Panc1 (cell line): ENCODE results near the gene NCKAP1. TPM values are rescaled to one million over a fixed set of nuclear protein-coding genes. Genes with fewer than 3 reads are reported as not detected.

Source experiments
- ATAC-seq: fragments of 200-7000 bp; cut with Tn5 transposase; 2 replicates; pipeline ENCODE4 v1.9.1; 2020; ENCODE audit warnings: mild to moderate bottlenecking, moderate library complexity
- BruUV-seq: library from RNA; stranded (reverse); fragments of 400-500 nt; replicated peaks from 2 replicates; lab custom pipeline; 2021; lab: Mats Ljungman, UMichigan
- CTCF ChIA-PET: fragments of 300-600 bp; sonication (Branson Sonifier 250); formaldehyde crosslinking; loops from one replicate; lab custom pipeline; 2022; ENCODE audit warnings: antibody characterized with exemption; lab: Charles Lee
- POLR2A ChIA-PET: fragments of 300-600 bp; sonication (Branson Sonifier 250); formaldehyde crosslinking; loops from one replicate; lab custom pipeline; 2022; ENCODE audit warnings: antibody characterized with exemption; lab: Charles Lee
- DNase-seq: peaks from one replicate; pipeline ENCODE4 v3.0.0-alpha.2; 2010; ENCODE audit warnings: low read depth, low spot score
- H3K27ac ChIP-seq: 2 replicates; pipeline ENCODE4 v1.5.1; 2011; ENCODE audit warnings: mild to moderate bottlenecking, low read length, inconsistent platforms
- H3K27me3 ChIP-seq: fragments of 200-500 bp; sonication (Bioruptor generic); 2 replicates; pipeline ENCODE4 v1.6.0; 2014; ENCODE audit warnings: low read length, inconsistent platforms; ENCODE audit not compliant: control insufficient read depth, insufficient read depth
- H3K36me3 ChIP-seq: fragments of 200-500 bp; sonication (Bioruptor generic); 2 replicates; pipeline ENCODE4 v1.5.1; 2014; ENCODE audit warnings: inconsistent platforms, mild to moderate bottlenecking, low read length, moderate library complexity; ENCODE audit not compliant: control insufficient read depth, insufficient read depth
- H3K4me1 ChIP-seq: 2 replicates; pipeline ENCODE4 v1.5.1; 2011; ENCODE audit warnings: inconsistent platforms, mild to moderate bottlenecking, low read length, moderate library complexity; ENCODE audit not compliant: control insufficient read depth, insufficient read depth
- H3K4me3 ChIP-seq, 2 experiments: 2 replicates each; pipeline ENCODE4 v1.5.1; 2011 to 2012; ENCODE audit warnings: low read depth in 2 of 2, low read length in 2 of 2, mild to moderate bottlenecking in 2 of 2, inconsistent platforms in 1 of 2, moderate library complexity in 1 of 2
- H3K9me3 ChIP-seq: fragments of 200-500 bp; sonication (Bioruptor generic); 2 replicates; pipeline ENCODE4 v1.5.1; 2014; ENCODE audit warnings: low read depth, mild to moderate bottlenecking, inconsistent platforms, low read length, moderate library complexity; ENCODE audit not compliant: control insufficient read depth, insufficient read depth
- POLR2AphosphoS5 ChIP-seq: IDR thresholded peaks from 2 replicates; pipeline ENCODE4 v1.6.1; 2012; ENCODE audit warnings: mild to moderate bottlenecking, low read depth, low read length, moderate library complexity
- SIN3A ChIP-seq: IDR thresholded peaks from 2 replicates; pipeline ENCODE4 v1.6.1; 2012; ENCODE audit warnings: low read depth, mild to moderate bottlenecking, low read length, moderate library complexity, borderline replicate concordance; ENCODE audit not compliant: insufficient read depth
- TCF7L2 ChIP-seq: IDR thresholded peaks from 2 replicates; pipeline ENCODE4 v1.6.1; 2011; ENCODE audit warnings: mild to moderate bottlenecking, low read depth, low read length, inconsistent platforms
- in situ Hi-C: cut with HindIII; loops from 2 replicates; pipeline ENCODE4 v1.10.0; 2016; ENCODE audit warnings: low sequenced_read_pairs, low pct_unique_long_range_greater_than_20kb
- intact Hi-C: fragments of 100-400 bp; cut with micrococcal nuclease; formaldehyde crosslinking; loops from one replicate; pipeline ENCODE4 v1.10.0; 2022; ENCODE audit not compliant: unreplicated experiment
- total RNA-seq: library from RNA; stranded (reverse); gene quantifications from one replicate; pipeline ENCODE4 v1.2.1, GENCODE V29; 2021; ENCODE audit not compliant: unreplicated experiment
- TF ChIP-seq, protein P1 (sequence below), 2 experiments: IDR thresholded peaks; 2 replicates each; pipeline ENCODE4 v1.6.1; 2011 to 2012; ENCODE audit warnings: low read depth in 2 of 2, control low read depth in 1 of 2, low read length in 1 of 2, mild to moderate bottlenecking in 1 of 2, moderate library complexity in 1 of 2; ENCODE audit not compliant: insufficient read depth in 1 of 2
- TF ChIP-seq, protein P2 (sequence below): fragments of 450-650 bp; IDR thresholded peaks from 2 replicates; pipeline ENCODE4 v1.5.1; 2017; ENCODE audit warnings: mild to moderate bottlenecking

Gene NCKAP1
- total RNA-seq, 1 experiment from 2014 or later = 174 TPM

DNA sequence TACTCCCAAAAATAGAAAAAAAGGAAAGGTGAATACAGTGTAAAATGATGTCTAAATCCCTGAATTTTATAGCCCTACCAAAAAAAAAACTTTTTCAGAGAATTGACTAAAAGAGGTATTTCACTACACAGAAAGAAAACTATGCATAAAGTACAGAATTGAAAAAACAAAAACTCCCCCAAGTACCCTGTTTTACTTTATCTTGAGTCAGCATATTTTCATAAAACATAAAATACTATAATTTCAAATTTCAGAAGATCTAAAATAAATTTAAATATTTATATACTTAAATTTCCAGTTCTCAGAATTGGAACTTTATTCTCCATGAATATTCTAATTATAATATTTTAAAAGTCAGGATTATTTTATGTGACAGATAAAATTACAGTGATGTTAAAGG is 10.1 kb downstream of the NCKAP1 start:
- ATAC-seq (no peak), DNase-seq (no peak)
- Histone ChIP-seq H3K36me3 (peaks cover 5% of the 10 kb centered on the region; the same call in 1 of the 2 replicates), H3K27me3 (no peaks in the 10 kb centered on the region), H3K4me3 (no peak overlapping the region), H3K4me1 (peaks cover 39% of the 10 kb centered on the region; the same call in 1 of the 2 replicates), H3K9me3 (no peaks in the 10 kb centered on the region), H3K27ac (no peak overlapping the region)
- TF ChIP-seq POLR2AphosphoS5 = no peak
- TF ChIP-seq SIN3A = no peak
- TF ChIP-seq, protein P1, sequence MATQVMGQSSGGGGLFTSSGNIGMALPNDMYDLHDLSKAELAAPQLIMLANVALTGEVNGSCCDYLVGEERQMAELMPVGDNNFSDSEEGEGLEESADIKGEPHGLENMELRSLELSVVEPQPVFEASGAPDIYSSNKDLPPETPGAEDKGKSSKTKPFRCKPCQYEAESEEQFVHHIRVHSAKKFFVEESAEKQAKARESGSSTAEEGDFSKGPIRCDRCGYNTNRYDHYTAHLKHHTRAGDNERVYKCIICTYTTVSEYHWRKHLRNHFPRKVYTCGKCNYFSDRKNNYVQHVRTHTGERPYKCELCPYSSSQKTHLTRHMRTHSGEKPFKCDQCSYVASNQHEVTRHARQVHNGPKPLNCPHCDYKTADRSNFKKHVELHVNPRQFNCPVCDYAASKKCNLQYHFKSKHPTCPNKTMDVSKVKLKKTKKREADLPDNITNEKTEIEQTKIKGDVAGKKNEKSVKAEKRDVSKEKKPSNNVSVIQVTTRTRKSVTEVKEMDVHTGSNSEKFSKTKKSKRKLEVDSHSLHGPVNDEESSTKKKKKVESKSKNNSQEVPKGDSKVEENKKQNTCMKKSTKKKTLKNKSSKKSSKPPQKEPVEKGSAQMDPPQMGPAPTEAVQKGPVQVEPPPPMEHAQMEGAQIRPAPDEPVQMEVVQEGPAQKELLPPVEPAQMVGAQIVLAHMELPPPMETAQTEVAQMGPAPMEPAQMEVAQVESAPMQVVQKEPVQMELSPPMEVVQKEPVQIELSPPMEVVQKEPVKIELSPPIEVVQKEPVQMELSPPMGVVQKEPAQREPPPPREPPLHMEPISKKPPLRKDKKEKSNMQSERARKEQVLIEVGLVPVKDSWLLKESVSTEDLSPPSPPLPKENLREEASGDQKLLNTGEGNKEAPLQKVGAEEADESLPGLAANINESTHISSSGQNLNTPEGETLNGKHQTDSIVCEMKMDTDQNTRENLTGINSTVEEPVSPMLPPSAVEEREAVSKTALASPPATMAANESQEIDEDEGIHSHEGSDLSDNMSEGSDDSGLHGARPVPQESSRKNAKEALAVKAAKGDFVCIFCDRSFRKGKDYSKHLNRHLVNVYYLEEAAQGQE (IDR thresholded peaks at IDR 0.05; ENCODE audit: insufficient read depth in 1 of 2, low read depth in 2 of 2, low read length in 1 of 2) = no peak
- TF ChIP-seq, protein P2, sequence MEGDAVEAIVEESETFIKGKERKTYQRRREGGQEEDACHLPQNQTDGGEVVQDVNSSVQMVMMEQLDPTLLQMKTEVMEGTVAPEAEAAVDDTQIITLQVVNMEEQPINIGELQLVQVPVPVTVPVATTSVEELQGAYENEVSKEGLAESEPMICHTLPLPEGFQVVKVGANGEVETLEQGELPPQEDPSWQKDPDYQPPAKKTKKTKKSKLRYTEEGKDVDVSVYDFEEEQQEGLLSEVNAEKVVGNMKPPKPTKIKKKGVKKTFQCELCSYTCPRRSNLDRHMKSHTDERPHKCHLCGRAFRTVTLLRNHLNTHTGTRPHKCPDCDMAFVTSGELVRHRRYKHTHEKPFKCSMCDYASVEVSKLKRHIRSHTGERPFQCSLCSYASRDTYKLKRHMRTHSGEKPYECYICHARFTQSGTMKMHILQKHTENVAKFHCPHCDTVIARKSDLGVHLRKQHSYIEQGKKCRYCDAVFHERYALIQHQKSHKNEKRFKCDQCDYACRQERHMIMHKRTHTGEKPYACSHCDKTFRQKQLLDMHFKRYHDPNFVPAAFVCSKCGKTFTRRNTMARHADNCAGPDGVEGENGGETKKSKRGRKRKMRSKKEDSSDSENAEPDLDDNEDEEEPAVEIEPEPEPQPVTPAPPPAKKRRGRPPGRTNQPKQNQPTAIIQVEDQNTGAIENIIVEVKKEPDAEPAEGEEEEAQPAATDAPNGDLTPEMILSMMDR = no peak
- TF ChIP-seq TCF7L2 = no peak
- intact Hi-C loops (no loop called here), in situ Hi-C loops (no loop called here)
- BruUV-seq = no TSS peak
- CTCF ChIA-PET = no interaction called here
- POLR2A ChIA-PET = no interaction called here

DNA sequence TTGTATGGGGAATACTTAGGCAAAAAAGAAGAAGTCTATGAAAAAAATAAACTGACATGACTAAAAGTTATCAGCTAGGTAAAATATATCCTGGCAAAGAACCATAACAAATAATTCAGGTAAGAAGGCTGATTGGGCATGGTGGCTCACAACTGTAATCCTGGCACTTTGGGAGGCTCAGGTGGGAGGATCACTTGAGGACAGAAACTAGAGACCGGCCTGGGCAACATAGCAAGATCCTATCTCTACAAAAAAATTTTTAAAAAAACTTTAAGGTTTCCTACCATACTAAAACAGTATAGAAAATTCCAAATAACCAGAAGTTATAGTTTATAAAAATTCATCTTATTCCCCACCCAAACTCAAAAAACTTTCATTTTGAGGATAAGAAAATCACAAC is 10.8 kb downstream of the NCKAP1 start:
- Histone ChIP-seq H3K27ac (no peak overlapping the region), H3K27me3 (no peaks in the 10 kb centered on the region), H3K9me3 (no peaks in the 10 kb centered on the region), H3K36me3 (peaks cover 8% of the 10 kb centered on the region; the same call in 1 of the 2 replicates), H3K4me3 (no peak overlapping the region), H3K4me1 (peaks cover 35% of the 10 kb centered on the region; the same call in 1 of the 2 replicates)
- CTCF ChIA-PET = interaction anchor here (0.6 kb wide), 1 partner anchor 212 kb away, joined by 5 read pairs; no protein-coding TSS in a partner anchor
- intact Hi-C loops (no loop called here), in situ Hi-C loops (no loop called here)
- POLR2A ChIA-PET = no interaction called here
- TF ChIP-seq, protein P2 = no peak
- no peak for TF ChIP-seq TCF7L2
- TF ChIP-seq POLR2AphosphoS5 = no peak
- no peak for TF ChIP-seq SIN3A
- TF ChIP-seq, protein P1 (IDR thresholded peaks at IDR 0.05; ENCODE audit: insufficient read depth in 1 of 2, low read depth in 2 of 2, low read length in 1 of 2) = no peak
- no peak for DNase-seq
- no peak for ATAC-seq
- no TSS peak for BruUV-seq
